IPS-15b (cell line): ENCODE results near the gene PTPRJ.

Experiments used
- H3K27me3 ChIP-seq: one replicate; pipeline ENCODE4 v1.6.1; 2013; ENCODE audit warnings: low read length; ENCODE audit not compliant: control insufficient read depth, insufficient read depth
- H3K36me3 ChIP-seq: one replicate; pipeline ENCODE4 v1.6.1; 2013; ENCODE audit warnings: low read length; ENCODE audit not compliant: control insufficient read depth, insufficient read depth
- H3K4me1 ChIP-seq: one replicate; pipeline ENCODE4 v1.6.1; 2013; ENCODE audit warnings: mild to moderate bottlenecking, low read length; ENCODE audit not compliant: control insufficient read depth, insufficient read depth
- H3K4me3 ChIP-seq: one replicate; pipeline ENCODE4 v1.5.1; 2013; ENCODE audit warnings: low read depth, low read length
- H3K9ac ChIP-seq: one replicate; pipeline ENCODE4 v1.6.1; 2013; ENCODE audit warnings: low read depth, mild to moderate bottlenecking, low read length
- H3K9me3 ChIP-seq: one replicate; pipeline ENCODE4 v1.6.1; 2013; ENCODE audit warnings: mild to moderate bottlenecking, low read length; ENCODE audit not compliant: control insufficient read depth, insufficient read depth

The PTPRJ gene

DNA sequence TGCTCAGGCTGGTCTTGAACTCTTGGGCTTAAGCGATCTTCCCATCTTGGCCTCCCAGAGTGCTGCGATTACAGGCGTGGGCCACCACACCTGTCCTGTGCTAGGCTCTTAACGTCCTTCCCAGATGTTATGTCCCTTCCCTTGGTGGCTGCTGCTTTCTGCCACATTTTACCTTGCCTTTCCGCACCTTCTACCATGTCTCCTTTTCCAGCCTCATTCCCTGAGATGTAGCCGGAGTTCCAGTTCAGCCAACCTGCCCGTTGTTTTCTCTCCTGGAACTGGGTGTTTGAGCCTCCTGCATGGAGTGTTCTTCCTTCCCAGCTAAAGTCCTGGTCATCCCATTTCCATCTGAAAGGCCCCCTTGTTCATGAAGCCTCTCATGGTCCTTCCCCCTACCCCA lies 95.3 kb downstream of the PTPRJ start:
- Histone ChIP-seq H3K27me3 (no peaks in the 10 kb centered on the region), H3K36me3 (no peaks in the 10 kb centered on the region), H3K9me3 (no peaks in the 10 kb centered on the region), H3K4me1 (no peaks in the 10 kb centered on the region), H3K4me3 (no peak overlapping the region), H3K9ac (no peak overlapping the region)

DNA sequence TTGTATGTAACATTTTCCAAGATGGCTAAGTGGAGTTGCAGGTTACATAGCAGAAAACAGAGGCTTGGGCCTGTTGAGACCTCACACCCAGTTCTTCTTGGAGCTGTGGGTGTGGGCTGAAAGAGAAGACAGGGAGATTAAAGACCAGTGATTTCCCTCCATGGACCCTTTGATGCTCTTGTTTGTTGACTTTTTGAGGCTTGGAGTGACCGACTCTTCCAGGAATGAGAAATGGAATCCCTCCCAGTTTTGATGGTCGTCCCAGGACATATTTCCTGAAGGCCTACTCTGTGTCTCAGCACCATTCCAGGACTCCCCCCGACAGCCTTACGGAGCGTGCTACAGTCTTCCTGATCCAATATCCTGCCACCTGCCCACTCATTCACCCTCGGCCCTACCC lies 96.9 kb downstream of the PTPRJ start:
- Histone ChIP-seq H3K9ac (no peak overlapping the region), H3K4me3 (no peak overlapping the region), H3K27me3 (no peaks in the 10 kb centered on the region), H3K9me3 (no peaks in the 10 kb centered on the region), H3K4me1 (no peaks in the 10 kb centered on the region), H3K36me3 (no peaks in the 10 kb centered on the region)

DNA sequence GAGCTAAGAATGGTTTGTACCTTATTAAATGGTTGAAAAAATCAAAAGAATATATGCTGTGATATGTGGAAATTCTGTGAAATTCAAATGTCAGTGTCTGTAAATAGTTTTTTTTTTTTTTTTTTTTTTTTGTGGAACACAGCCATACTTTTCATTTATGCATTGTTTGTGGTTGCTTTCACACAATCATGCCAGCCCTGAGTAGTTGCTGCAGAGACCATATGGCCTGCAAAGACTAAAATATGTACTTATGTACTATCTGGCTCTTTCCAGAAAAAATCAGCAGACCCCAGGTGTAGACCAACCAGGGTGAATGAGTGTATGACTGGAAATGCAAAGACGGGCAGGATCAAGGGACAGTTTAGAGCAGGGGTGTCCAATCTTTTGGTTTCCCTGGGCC lies 98.3 kb downstream of the PTPRJ start:
- Histone ChIP-seq H3K9ac (no peak overlapping the region), H3K27me3 (no peaks in the 10 kb centered on the region), H3K36me3 (no peaks in the 10 kb centered on the region), H3K4me3 (no peak overlapping the region), H3K4me1 (no peaks in the 10 kb centered on the region), H3K9me3 (no peaks in the 10 kb centered on the region)

DNA sequence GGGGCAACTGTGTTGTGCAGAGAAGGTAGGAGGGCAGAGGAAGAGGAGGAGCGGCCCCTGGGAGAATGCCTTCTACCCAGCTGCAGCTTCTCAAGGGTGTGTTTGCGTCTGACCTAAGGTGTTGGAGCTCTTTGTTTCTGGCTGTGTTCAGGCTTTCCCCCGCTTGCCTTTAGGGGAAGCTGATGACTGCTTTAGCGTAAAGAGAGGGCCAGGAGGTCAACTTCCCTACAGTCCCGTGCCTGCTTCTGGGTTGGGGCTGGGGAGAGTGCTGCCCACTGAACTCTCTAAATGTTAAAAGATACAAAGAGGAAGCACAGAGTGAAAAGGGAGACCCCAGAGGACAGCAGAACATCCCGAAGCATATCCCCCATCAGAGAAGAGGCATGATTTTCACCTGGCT lies 99.2 kb downstream of the PTPRJ start:
- Histone ChIP-seq H3K9me3 (no peaks in the 10 kb centered on the region), H3K27me3 (no peaks in the 10 kb centered on the region), H3K4me3 (no peak overlapping the region), H3K36me3 (no peaks in the 10 kb centered on the region), H3K9ac (no peak overlapping the region), H3K4me1 (no peaks in the 10 kb centered on the region)

DNA sequence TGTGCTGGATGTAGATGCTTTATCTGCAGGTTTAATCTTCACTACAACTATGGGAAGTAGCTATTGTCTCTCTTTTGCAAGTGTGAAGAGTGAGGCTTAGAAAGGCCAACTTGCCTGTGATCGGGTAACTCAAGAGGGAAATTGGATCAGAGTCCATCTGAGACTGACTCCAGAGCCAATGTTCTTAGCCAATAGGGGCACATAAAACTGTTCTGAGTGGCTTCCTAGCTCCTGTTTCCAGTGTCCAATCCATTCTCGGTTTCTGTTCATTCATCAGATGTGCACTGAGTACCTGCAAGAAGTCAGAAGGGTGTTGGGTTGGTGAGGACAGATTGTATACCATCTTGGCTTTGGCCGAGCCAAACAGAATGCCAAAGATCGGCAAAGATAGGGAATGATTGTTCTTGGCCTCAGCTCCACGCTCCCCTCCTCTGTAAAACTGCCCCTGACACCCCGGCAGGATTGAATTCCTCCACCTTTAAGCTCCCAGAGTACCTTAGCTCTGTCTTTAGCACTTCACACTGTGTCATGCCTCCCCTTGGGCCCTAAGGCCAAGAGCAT lies 100.0 kb downstream of the PTPRJ start:
- no peak overlapping the region for H3K4me3 ChIP-seq
- H3K9me3 ChIP-seq: no peaks in the 10 kb centered on the region
- H3K36me3 ChIP-seq: no peaks in the 10 kb centered on the region
- no peaks in the 10 kb centered on the region for H3K4me1 ChIP-seq
- no peak overlapping the region for H3K9ac ChIP-seq
- no peaks in the 10 kb centered on the region for H3K27me3 ChIP-seq

DNA sequence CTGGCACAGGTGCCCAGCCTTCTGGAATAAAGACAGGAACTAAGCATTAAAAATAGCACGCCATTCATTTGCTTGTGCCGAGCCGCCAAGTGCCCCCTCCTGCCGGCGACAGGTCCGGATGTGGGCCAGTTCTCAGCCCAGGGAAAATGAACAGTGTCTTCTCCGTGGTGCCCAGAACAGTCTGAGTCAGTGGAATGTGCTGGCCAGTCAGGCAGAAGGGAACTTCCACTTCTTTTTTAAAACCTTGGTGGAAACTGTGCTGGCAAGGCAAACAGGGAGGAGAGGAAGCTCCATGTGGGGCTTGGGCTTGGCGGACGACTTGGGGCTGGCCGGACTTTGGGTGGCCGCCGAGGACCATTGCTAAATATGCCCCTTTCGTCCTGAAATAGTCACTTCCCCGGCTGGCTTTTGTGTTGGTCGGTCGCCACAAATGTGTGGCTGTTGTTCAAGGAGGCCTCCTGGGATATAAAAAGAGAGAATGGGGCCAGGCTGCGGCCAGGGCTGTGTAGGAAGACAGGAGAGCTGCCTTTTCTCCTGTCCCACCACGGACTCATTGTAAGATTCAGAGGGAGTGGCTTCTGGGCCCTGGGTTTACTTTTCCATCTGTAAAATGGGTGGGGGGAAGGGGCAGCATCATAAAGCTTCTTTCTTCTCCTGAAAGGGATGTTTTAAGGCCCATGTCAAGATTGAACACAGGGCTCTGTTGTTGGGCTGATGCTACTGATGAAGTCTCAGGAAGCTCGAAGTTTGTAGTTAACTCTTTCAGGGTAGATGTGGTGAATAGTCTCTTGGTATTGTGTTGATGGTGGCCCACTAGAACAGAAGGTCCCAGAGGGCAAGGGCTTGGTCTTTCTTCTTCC lies 101.0 kb downstream of the PTPRJ start:
- H3K36me3 ChIP-seq: no peaks in the 10 kb centered on the region
- H3K27me3 ChIP-seq: no peaks in the 10 kb centered on the region
- H3K9ac ChIP-seq: no peak overlapping the region
- no peak overlapping the region for H3K4me3 ChIP-seq
- H3K9me3 ChIP-seq: no peaks in the 10 kb centered on the region
- H3K4me1 ChIP-seq: no peaks in the 10 kb centered on the region

DNA sequence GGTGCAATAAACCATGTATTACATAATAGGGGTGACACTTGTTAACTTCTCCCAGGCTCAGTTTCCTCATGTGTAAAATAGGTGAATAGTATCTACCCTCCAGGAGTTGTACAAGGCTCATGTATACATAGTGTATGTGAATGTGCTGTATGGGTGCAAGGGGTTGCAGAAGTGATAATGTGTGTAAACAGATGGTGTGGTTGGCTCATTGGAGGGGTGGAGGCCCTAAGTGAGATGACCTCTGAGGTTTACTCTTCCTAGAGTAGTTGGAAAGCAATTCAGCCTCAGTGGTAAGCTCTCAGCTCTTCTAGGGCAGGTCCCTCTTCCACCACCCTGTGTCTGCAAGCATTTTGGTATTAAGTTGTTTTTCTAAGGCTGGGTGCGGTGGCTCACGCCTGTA lies 102.4 kb downstream of the PTPRJ start:
- Histone ChIP-seq H3K4me3 (no peak overlapping the region), H3K4me1 (no peaks in the 10 kb centered on the region), H3K9me3 (no peaks in the 10 kb centered on the region), H3K27me3 (no peaks in the 10 kb centered on the region), H3K9ac (no peak overlapping the region), H3K36me3 (no peaks in the 10 kb centered on the region)

DNA sequence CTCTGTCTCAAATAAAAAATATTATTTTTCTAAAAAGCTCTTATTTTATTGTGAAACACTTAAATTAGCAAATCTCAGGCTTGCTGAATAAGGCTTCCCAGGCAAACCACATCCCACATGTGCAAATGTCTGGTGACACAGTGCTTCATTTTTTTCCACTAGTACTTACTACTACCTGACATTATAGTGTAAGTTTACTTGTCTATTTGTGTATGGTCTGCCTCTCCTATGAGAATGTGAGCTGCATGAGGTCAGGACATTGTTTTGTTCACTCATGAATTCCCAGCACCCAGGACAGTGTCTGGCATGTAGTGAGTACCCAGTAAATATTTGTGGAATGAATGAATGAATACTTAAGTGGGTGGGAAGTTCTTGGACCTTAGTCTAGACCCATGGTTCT lies 103.1 kb downstream of the PTPRJ start:
- Histone ChIP-seq H3K4me1 (no peaks in the 10 kb centered on the region), H3K36me3 (no peaks in the 10 kb centered on the region), H3K4me3 (no peak overlapping the region), H3K9ac (no peak overlapping the region), H3K27me3 (no peaks in the 10 kb centered on the region), H3K9me3 (no peaks in the 10 kb centered on the region)

DNA sequence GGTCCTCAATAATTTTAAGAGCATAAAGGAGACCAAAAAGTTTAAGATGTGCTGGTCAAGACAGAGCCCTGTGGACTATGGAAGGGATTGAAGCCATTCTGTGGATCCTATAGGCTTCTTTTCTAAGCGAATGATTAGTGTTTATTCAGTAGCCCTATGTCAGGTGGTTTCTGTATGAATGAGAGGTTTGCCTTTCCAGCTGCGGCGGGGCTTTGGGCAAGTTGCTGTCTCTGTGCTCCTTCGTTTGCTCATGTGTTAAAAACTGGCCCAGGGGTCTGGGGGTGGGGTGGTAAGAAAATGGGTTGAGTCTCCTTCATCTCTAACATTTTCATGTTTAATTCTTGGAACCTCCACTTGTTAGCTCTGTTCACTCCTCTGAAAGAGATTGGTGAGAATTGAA lies 105.3 kb downstream of the PTPRJ start:
- H3K9ac ChIP-seq: no peak overlapping the region
- no peak overlapping the region for H3K4me3 ChIP-seq
- no peaks in the 10 kb centered on the region for H3K36me3 ChIP-seq
- H3K4me1 ChIP-seq: no peaks in the 10 kb centered on the region
- no peaks in the 10 kb centered on the region for H3K9me3 ChIP-seq
- no peaks in the 10 kb centered on the region for H3K27me3 ChIP-seq

DNA sequence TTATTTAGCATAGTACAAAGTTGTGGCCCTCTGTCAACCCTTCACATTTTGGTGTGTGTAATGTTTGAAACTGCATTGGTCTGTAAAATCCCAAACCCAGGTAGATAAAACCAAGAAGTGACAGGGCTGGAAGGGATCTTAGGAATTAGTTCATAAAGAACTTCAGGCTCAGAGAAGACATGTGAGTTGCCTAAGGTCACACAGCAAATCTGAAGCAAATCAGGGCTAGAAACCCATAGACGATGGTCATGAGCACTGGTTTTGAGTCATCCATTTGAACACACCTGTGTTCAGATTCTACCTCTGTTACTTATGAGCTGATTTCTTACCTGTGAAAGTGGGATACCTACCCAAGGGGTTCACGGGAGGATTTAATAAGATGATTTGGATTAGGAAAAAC lies 107.1 kb downstream of the PTPRJ start:
- H3K9me3 ChIP-seq: no peaks in the 10 kb centered on the region
- no peak overlapping the region for H3K4me3 ChIP-seq
- H3K36me3 ChIP-seq: no peaks in the 10 kb centered on the region
- no peak overlapping the region for H3K9ac ChIP-seq
- H3K27me3 ChIP-seq: no peaks in the 10 kb centered on the region
- peaks cover 3% of the 10 kb centered on the region for H3K4me1 ChIP-seq

DNA sequence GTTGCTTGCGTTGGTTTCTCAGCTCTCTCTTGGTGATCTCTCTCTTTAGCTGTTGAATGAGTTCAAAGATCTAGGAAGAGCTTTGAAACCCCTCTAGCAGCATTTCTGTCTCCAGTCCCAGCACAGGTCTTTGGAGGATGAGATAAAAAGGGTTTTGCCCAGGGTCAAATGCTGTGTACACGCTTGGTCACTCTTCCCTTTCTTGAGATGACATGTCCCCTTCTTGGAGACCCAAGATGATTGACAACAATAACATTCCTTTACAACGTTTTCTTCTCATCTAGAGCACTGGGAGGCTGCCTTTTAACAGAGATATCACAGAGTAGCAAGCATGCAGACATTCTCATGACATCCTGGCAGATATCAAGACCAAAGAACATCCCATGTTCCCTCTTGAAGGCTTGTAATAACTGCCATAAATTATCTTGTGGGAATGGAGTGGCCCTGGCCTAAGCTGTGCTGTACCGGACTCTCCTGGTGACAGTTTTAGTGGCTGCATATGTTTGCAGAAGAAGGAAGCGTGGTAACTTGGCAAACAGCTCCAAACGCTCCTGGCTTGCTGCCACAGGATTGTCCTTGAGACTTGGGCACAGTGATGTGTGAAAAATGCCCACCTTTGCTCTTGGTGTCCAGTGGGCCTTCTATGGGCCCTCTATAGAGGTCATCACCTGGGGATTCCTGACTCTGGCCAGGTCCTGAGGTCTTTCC lies 107.8 kb downstream of the PTPRJ start:
- Histone ChIP-seq H3K4me3 (no peak overlapping the region), H3K9ac (no peak overlapping the region), H3K4me1 (peaks cover 3% of the 10 kb centered on the region)

DNA sequence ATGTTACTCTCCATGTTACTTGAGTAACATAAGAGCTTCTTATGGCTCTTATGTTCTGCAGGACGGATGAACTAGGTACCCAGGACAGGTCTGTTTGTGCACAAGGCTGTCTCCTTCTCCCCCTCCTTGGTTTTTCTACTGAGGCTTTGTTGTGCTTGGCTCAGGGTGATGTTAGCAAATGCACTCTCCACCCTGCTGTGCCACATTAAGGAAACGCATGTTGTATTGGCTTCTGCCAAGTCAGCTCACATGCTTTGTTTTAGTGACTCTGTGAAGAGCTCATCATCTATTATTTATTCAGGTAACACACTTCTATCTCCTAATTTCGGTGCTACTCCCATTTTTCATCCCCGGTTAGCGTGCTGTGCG lies 108.3 kb downstream of the PTPRJ start:
- Histone ChIP-seq H3K36me3 (no peaks in the 10 kb centered on the region), H3K4me3 (no peak overlapping the region), H3K27me3 (no peaks in the 10 kb centered on the region), H3K9ac (no peak overlapping the region), H3K4me1 (peaks cover 3% of the 10 kb centered on the region), H3K9me3 (no peaks in the 10 kb centered on the region)

More for the DNA sequence above, 107.8 kb downstream of the PTPRJ start:
- Histone ChIP-seq H3K9me3 (no peaks in the 10 kb centered on the region), H3K36me3 (no peaks in the 10 kb centered on the region), H3K27me3 (no peaks in the 10 kb centered on the region)
